IMR-90 (cell line): ENCODE measurements around the gene CDC42EP3. TPM values are rescaled to one million over a fixed set of nuclear protein-coding genes. Genes with fewer than 3 reads are reported as not detected.

Experiments used
- ATAC-seq: fragments of 200-7000 bp; cut with Tn5 transposase; 2 replicates; pipeline ENCODE4 v1.9.1; 2020; ENCODE audit warnings: low read depth, mild to moderate bottlenecking, moderate library complexity
- BruUV-seq: library from RNA; stranded (reverse); fragments of 400-500 nt; replicated peaks from 2 replicates; lab custom pipeline; 2021; lab: Mats Ljungman, UMichigan
- CTCF ChIA-PET: fragments of 300-600 bp; formaldehyde crosslinking; extraction: SDS; loops from one replicate; lab custom pipeline; 2021; ENCODE audit warnings: antibody characterized with exemption; lab: Yijun Ruan, JAX
- POLR2A ChIA-PET: fragments of 300-600 bp; sonication (Branson Sonifier 250); formaldehyde crosslinking; loops from one replicate; lab custom pipeline; 2022; ENCODE audit warnings: antibody characterized with exemption; ENCODE audit not compliant: unreplicated experiment; lab: Charles Lee
- DNase-seq: peaks from one replicate; pipeline ENCODE4 v3.0.0; 2013
- H2AFZ ChIP-seq: replicated peaks from 2 replicates; pipeline ENCODE3; 2013; ENCODE audit warnings: low read length, mild to moderate bottlenecking; ENCODE audit not compliant: poor library complexity
- H2AK5ac ChIP-seq: 2 replicates; pipeline ENCODE4 v1.6.1; 2013; ENCODE audit warnings: low read depth, low read length, inconsistent platforms
- H2AK9ac ChIP-seq: replicated peaks from 2 replicates; pipeline ENCODE3; 2013; ENCODE audit warnings: mild to moderate bottlenecking, low read depth, low read length, moderate library complexity; ENCODE audit not compliant: poor library complexity
- H2BK120ac ChIP-seq: 2 replicates; pipeline ENCODE4 v1.6.1; 2013; ENCODE audit warnings: low read depth, low read length, inconsistent platforms
- H2BK15ac ChIP-seq: 3 replicates; pipeline ENCODE4 v1.6.1; 2013; ENCODE audit warnings: low read depth, low read length, inconsistent platforms
- H2BK20ac ChIP-seq: 2 replicates; pipeline ENCODE4 v1.6.1; 2013; ENCODE audit warnings: low read depth, mild to moderate bottlenecking, inconsistent platforms, low read length, moderate library complexity
- H2BK5ac ChIP-seq: 2 replicates; pipeline ENCODE4 v1.6.1; 2013; ENCODE audit warnings: mild to moderate bottlenecking, low read depth, low read length, inconsistent platforms; ENCODE audit not compliant: poor library complexity, severe bottlenecking
- H3K14ac ChIP-seq: replicated peaks from 2 replicates; pipeline ENCODE4 v1.6.1; 2013; ENCODE audit warnings: low read depth, low read length, inconsistent platforms
- H3K18ac ChIP-seq: 2 replicates; pipeline ENCODE4 v1.6.1; 2013; ENCODE audit warnings: low read depth, low read length, control low read depth
- H3K23ac ChIP-seq: 2 replicates; pipeline ENCODE4 v1.6.1; 2013; ENCODE audit warnings: low read depth, low read length, inconsistent platforms
- H3K27ac ChIP-seq: 2 replicates; pipeline ENCODE4 v1.5.1; 2013; ENCODE audit warnings: mild to moderate bottlenecking, control low read depth, low read length; ENCODE audit not compliant: insufficient read depth
- H3K27me3 ChIP-seq: 2 replicates; pipeline ENCODE4 v1.6.1; 2013; ENCODE audit warnings: low read length; ENCODE audit not compliant: control insufficient read depth, insufficient read depth
- H3K36me3 ChIP-seq: 2 replicates; pipeline ENCODE4 v1.6.1; 2013; ENCODE audit warnings: low read length, mixed read lengths; ENCODE audit not compliant: control insufficient read depth, insufficient read depth
- H3K4ac ChIP-seq: 2 replicates; pipeline ENCODE4 v1.6.1; 2013; ENCODE audit warnings: low read depth, low read length, inconsistent platforms
- H3K4me1 ChIP-seq: 2 replicates; pipeline ENCODE4 v1.6.1; 2013; ENCODE audit warnings: low read length, mixed read lengths; ENCODE audit not compliant: control insufficient read depth, insufficient read depth
- H3K4me2 ChIP-seq: 2 replicates; pipeline ENCODE4 v1.6.1; 2013; ENCODE audit warnings: low read depth, mild to moderate bottlenecking, control low read depth, low read length, moderate library complexity
- H3K4me3 ChIP-seq: 2 replicates; pipeline ENCODE4 v1.5.1; 2013; ENCODE audit warnings: low read depth, mild to moderate bottlenecking, control low read depth, low read length, moderate library complexity; ENCODE audit not compliant: insufficient read depth
- H3K56ac ChIP-seq: 2 replicates; pipeline ENCODE4 v1.6.1; 2013; ENCODE audit warnings: low read length, inconsistent platforms; ENCODE audit not compliant: insufficient read depth; ENCODE audit errors: extremely low read depth
- H3K79me1 ChIP-seq, 2 experiments: 2 replicates each; pipeline ENCODE4 v1.6.1; 2013; ENCODE audit warnings: low read length in 2 of 2, inconsistent platforms in 1 of 2, low read depth in 1 of 2
- H3K9ac ChIP-seq: 2 replicates; pipeline ENCODE4 v1.6.1; 2013; ENCODE audit warnings: low read depth, low read length, control low read depth
- H3K9me1 ChIP-seq: 2 replicates; pipeline ENCODE4 v1.6.1; 2013; ENCODE audit warnings: low read length, inconsistent platforms; ENCODE audit not compliant: insufficient read depth
- H3K9me3 ChIP-seq: 2 replicates; pipeline ENCODE4 v1.6.1; 2013; ENCODE audit warnings: low read length; ENCODE audit not compliant: control insufficient read depth, insufficient read depth
- H4K20me1 ChIP-seq: 2 replicates; pipeline ENCODE4 v1.6.1; 2013; ENCODE audit warnings: low read length, inconsistent platforms; ENCODE audit not compliant: insufficient read depth
- H4K5ac ChIP-seq: 2 replicates; pipeline ENCODE4 v1.6.1; 2013; ENCODE audit warnings: mild to moderate bottlenecking, low read depth, low read length, control low read depth
- H4K8ac ChIP-seq, 2 experiments: 2 replicates each; pipeline ENCODE4 v1.6.1; 2013; ENCODE audit warnings: low read depth in 2 of 2, low read length in 2 of 2, control low read depth in 1 of 2, inconsistent platforms in 1 of 2
- H4K91ac ChIP-seq: 2 replicates; pipeline ENCODE4 v1.6.1; 2013; ENCODE audit warnings: low read depth, low read length, inconsistent platforms; ENCODE audit not compliant: insufficient read depth
- BHLHE40 ChIP-seq: fragments of 150-350 bp; IDR thresholded peaks from 2 replicates; pipeline ENCODE4 v1.6.1; 2016; ENCODE audit warnings: mild to moderate bottlenecking, low read depth, low read length
- CEBPB ChIP-seq: IDR thresholded peaks from 2 replicates; pipeline ENCODE4 v1.6.1; 2012; ENCODE audit warnings: low read depth, low read length, improper control_type of control experiment
- CHD1 ChIP-seq: IDR thresholded peaks from 2 replicates; pipeline ENCODE4 v1.6.1; 2012; ENCODE audit warnings: low read depth, low read length, improper control_type of control experiment
- CTCF ChIP-seq: conservative IDR thresholded peaks from 2 replicates; pipeline ENCODE4 v1.5.1; 2012; ENCODE audit warnings: mild to moderate bottlenecking, low read depth, low read length, improper control_type of control experiment
- ELK1 ChIP-seq: fragments of 150-350 bp; IDR thresholded peaks from 2 replicates; pipeline ENCODE4 v1.6.1; 2016; ENCODE audit warnings: low read depth, mild to moderate bottlenecking, low read length, moderate library complexity, borderline replicate concordance
- FOS ChIP-seq: fragments of 150-350 bp; IDR thresholded peaks from 2 replicates; pipeline ENCODE4 v1.6.1; 2016; ENCODE audit warnings: low read depth, low read length
- MAFK ChIP-seq: IDR thresholded peaks from 2 replicates; pipeline ENCODE4 v1.6.1; 2012; ENCODE audit warnings: low read depth, low read length, improper control_type of control experiment
- MAZ ChIP-seq: IDR thresholded peaks from 2 replicates; pipeline ENCODE4 v1.6.1; 2012; ENCODE audit warnings: low read depth, mild to moderate bottlenecking, low read length, improper control_type of control experiment, moderate library complexity, borderline replicate concordance
- MXI1 ChIP-seq: IDR thresholded peaks from 2 replicates; pipeline ENCODE4 v1.6.1; 2012; ENCODE audit warnings: low read depth, mild to moderate bottlenecking, low read length, moderate library complexity, borderline replicate concordance
- NFE2L2 ChIP-seq: fragments of 150-350 bp; IDR thresholded peaks from 2 replicates; pipeline ENCODE4 v1.6.1; 2016; ENCODE audit warnings: low read depth, mild to moderate bottlenecking, low read length
- POLR2A ChIP-seq: IDR thresholded peaks from 2 replicates; pipeline ENCODE4 v1.6.1; 2012; ENCODE audit warnings: mild to moderate bottlenecking, low read depth, low read length
- RAD21 ChIP-seq: IDR thresholded peaks from 2 replicates; pipeline ENCODE4 v1.6.1; 2012; ENCODE audit warnings: low read length, improper control_type of control experiment
- RCOR1 ChIP-seq: IDR thresholded peaks from 2 replicates; pipeline ENCODE4 v1.6.1; 2012; ENCODE audit warnings: mild to moderate bottlenecking, low read length, improper control_type of control experiment; ENCODE audit not compliant: insufficient replicate concordance
- RFX5 ChIP-seq: IDR thresholded peaks from 2 replicates; pipeline ENCODE4 v1.8.0; 2012; ENCODE audit warnings: low read depth, mild to moderate bottlenecking, low read length, moderate library complexity
- USF2 ChIP-seq: fragments of 150-350 bp; IDR thresholded peaks from 2 replicates; pipeline ENCODE4 v1.6.1; 2017; ENCODE audit warnings: mild to moderate bottlenecking, antibody characterized with exemption, low read length, low read depth
- dilution Hi-C: fragments of 300-500 bp; cut with HindIII; formaldehyde crosslinking; loops from one replicate; pipeline ENCODE4 v1.14.3; 2018; ENCODE audit warnings: low sequenced_read_pairs; ENCODE audit not compliant: unreplicated experiment
- in situ Hi-C: fragments of 300-500 bp; cut with MboI; formaldehyde crosslinking; loops from 3 replicates; pipeline ENCODE4 v1.14.3; 2019; ENCODE audit warnings: low sequenced_read_pairs, inconsistent platforms, mixed read lengths
- intact Hi-C: fragments of 100-400 bp; cut with micrococcal nuclease; formaldehyde crosslinking; loops from 2 replicates; pipeline ENCODE4 v1.10.0; 2022
- polyA plus RNA-seq, 3 experiments: library from polyadenylated mRNA; depleted of rRNA; stranded (reverse); fragments of >200 nt; gene quantifications; 2 replicates each; pipeline ENCODE4 v1.2.3, GENCODE V29; 2012; ENCODE audit warnings: low replicate concordance in 1 of 3
- total RNA-seq: library from RNA; depleted of rRNA; stranded (reverse); fragments of >200 nt; gene quantifications from 2 replicates; pipeline ENCODE4 v1.2.3, GENCODE V29; 2012

CDC42EP3 gene
- total and polyA plus RNA-seq, 2 of the 4 experiments (the other 2 are of a cell fraction): 167 to 193 TPM

- H4K20me1 ChIP-seq: no peaks in the 10 kb centered on the region
- H3K14ac ChIP-seq: peak overlapping the region; percentile 39; the same call in 1 of the 2 replicates
- peaks cover 12% of the 10 kb centered on the region for H3K9me1 ChIP-seq
- no peak overlapping the region for H3K4me3 ChIP-seq
- ATAC-seq (peak; percentile 79), DNase-seq (peak; percentile 80)
- H3K36me3 ChIP-seq: no peaks in the 10 kb centered on the region
- H3K4me2 ChIP-seq: peak overlapping the region; percentile 11; the same call in 1 of the 2 replicates
- H2BK20ac ChIP-seq: peak overlapping the region; percentile 66
- H4K5ac ChIP-seq: peak overlapping the region; percentile 17; the same call in 1 of the 2 replicates
- peak overlapping the region; percentile 66 for H2BK120ac ChIP-seq
- in situ Hi-C loops (no loop called here), dilution Hi-C loops (no loop called here), intact Hi-C loops (no loop called here)
- H3K27me3 ChIP-seq: no peaks in the 10 kb centered on the region
- H3K4me1 ChIP-seq: peaks cover 20% of the 10 kb centered on the region
- peak overlapping the region; percentile 39; the same call in 1 of the 2 replicates for H3K18ac ChIP-seq
- peak overlapping the region; percentile 4 for H2AK9ac ChIP-seq
- H4K91ac ChIP-seq: peak overlapping the region; percentile 23; the same call in 1 of the 2 replicates
- no peak overlapping the region for H3K56ac ChIP-seq
- H2AK5ac ChIP-seq: peak overlapping the region; percentile 81
- TF ChIP-seq MAZ (no peak), CEBPB (peak; percentile 54; the same call in 1 of the 2 replicates), RAD21 (no peak), CTCF (no peak), BHLHE40 (no peak), USF2 (no peak), RCOR1 (no peak), MAFK (no peak), MXI1 (no peak), NFE2L2 (no peak), ELK1 (no peak), RFX5 (no peak), POLR2A (no peak), CHD1 (no peak), FOS (peak; percentile 41)
- no TSS peak for BruUV-seq
- peak overlapping the region; percentile 94 for H2BK5ac ChIP-seq
- H2BK15ac ChIP-seq: peak overlapping the region; percentile 59; the same call in 2 of the 3 replicates
- H2AFZ ChIP-seq: peak overlapping the region; percentile 62
- H3K79me1 ChIP-seq: peaks cover 0 to 16% of the 10 kb centered on the region in 2 experiments; a peak in 1 of 4 replicates
- peak overlapping the region; percentile 82 for H3K4ac ChIP-seq
- H3K9me3 ChIP-seq: no peaks in the 10 kb centered on the region
- ChIA-PET CTCF (no interaction called here), POLR2A (no interaction called here)
- peak overlapping the region; percentile 11; the same call in 1 of the 2 replicates for H3K27ac ChIP-seq
- H3K9ac ChIP-seq: no peak overlapping the region
- peak overlapping the region; percentile 70; the same call in 1 of the 2 replicates for H3K23ac ChIP-seq
- peak overlapping the region in 1 of 2 experiments; percentile 69; a peak in 2 of 4 replicates for H4K8ac ChIP-seq
These were observed 46.3 kb downstream of the CDC42EP3 start for GRCh38 chr2:37625156-37625555.
